SHP77 treated with DMSO at 0.1 percent for 48 hours (cell line): Measurements from ENCODE around the gene TSPAN33.

ENCODE experiments used
- DNase-seq: peaks from one replicate; lab custom pipeline; 2025; lab: John Stamatoyannopoulos, UW

TSPAN33 gene

DNA sequence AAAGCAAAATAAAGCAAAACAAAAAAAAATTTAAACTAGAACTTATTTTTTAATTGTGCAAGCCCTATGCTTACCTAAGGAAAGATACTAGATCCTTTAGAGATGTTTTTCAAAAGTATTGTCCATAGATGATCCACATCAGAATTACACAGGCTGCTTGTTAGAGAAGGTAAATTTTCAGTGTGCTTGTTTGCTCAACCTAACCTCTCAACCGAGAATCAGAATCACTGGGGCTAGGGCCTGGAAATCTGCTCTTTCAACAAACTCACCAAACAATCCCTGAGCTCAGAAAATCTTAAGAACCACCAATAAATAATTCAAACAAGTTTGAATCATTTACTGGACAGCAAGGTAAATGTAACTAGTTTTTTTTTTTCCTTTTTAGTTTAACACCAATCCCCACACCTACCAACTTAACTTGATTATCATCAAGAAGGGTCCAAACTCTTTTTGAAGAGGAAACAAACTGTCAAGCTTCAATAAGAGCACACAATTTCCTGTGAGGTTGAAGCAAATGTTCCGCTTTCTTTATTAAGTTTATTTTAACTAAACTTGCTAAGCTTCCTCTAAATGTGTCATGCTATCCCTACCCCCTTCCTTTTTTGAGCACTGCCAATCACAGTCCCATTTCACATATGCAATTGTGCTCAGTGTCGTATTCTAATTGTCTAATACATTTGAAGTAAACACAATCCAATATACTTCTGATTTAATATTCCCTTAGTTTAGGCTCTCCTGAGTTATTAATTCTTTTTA is 7.4 kb upstream of the TSPAN33 start:
- DNase-seq: no peak

DNA sequence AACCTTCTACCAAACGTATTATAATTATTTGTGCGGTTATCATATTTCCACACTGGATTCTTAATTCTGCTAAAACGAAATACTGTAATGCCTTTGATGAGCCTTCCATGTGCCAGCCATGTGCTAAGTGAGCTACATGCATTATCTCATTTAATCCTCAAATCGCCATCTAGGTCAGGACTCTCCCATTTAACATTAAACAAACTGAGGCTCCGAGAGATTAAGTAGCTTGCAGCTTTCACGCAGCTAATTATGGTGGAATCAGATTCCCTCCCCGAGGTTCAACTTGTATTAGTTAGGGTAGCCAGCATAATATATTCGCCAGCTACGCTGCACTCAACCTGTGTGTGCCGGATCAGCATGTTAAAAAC is 798 bp upstream of the TSPAN33 start:
- DNase-seq: no peak

DNA sequence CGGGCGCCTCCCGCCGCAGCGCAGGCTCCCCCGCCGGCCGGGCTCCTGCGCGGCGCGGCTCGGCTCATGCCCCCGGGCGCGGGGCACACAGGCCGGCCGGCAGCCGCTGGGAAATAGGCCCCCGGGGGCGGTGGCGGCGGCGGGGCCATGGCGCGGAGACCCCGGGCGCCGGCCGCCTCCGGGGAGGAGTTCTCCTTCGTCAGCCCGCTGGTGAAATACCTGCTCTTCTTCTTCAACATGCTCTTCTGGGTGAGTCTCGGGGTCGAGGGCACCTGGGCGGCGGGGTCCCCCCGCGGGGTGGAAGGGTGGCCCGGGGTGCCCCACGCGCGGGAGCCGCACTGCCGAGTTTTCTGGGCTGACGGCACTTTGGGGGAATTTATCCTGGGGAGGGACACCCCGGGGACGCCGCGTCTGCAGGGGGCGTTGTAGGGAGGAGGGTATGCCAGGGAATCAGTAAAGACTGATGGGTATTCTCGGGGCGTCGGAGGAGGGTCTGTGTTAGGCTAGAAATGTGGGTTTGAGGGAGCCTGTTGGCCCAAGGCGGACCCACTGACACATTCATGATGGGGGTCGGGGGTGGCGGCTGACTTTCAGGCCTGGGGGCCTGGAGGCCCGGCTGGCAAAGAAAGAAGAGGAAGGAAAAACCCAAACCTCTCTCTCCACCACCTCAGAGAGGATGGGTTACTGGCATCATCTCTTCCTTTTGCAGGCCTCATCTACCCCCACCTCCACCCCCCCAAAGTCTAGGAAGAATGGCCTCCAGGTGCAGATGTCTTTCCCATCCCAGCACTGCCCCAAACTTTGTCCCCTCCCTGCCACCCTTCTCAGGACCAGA is 544 bp downstream of the TSPAN33 start:
- no peak for DNase-seq

DNA sequence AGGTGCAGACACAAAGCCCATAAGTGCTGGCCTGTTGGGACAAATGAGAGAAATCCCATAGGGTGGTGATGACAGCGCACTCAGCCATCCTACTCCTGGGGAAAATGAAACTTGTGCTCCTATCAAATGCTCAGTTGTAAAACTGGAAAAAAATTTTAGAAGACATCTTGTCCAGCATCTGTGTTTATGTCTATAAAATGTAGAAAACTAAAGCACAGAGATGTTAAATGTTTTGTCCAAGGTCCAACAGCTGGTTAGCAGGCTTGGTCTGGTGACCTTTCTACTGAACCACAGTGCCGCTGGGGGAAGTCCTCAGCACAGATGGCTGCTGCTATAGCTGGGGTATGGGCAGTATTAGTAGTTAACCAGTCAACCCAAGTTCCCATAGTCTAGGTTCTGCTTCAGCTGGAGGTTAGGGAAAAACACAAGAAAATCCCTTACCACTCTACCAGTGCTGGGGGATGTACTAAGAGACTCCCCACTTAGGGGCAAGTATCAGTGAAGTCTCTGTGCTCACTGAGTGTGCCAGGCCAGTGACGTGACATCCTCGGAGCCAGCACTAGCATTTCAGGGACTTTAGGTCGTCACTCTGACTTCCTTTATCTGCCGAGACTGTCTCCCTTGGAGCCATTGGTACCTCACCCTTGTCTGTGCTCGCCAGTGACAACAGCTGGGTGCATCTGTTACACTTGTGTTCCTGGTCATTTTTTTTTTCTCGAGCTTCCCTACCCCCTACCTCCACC is 1.9 kb downstream of the TSPAN33 start:
- DNase-seq: no peak

GRCh38 chr7:129147731-129148130 is 3.2 kb downstream of the TSPAN33 start:
- DNase-seq: no peak

- no peak for DNase-seq
These were observed 5.0 kb downstream of the TSPAN33 start for GRCh38 chr7:129149511-129149910.

DNA sequence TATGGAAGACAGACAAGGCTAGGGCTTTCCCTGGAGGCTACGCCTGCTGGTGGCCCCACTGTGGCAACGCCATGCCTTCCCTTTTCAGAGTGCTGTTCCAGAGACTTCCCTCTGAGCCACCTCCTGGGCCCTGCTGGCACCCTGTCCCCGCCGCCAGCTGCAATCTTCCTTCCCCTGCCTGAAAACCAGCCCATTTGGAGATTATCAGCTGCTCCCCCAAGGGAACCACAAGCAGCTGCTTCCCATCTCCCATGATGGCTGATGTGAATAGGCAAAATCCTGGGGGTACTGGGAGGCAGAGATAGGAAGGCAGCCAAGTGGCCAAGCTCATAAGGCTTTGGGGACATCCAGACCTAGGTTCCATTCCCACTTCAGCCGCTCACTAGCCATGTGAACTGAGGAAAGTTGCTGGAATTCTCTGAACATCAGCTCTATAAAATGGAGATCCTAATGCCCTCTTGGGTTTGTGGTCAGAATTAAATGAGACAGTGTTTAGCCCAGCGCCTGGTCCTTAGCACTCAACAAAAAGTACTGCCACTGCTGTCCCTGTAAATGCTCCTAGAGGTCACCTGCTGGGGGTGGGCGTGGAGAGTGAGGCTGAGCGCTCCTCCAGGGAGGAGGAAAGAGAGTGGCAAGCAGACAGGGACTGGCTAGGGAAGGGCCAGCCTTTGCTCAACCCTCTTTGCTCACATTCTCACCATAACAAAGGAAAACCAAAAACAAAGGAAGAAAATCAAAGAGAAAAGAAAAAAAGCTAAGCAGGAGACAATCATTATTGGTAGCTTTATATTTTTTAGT is 5.9 kb downstream of the TSPAN33 start:
- DNase-seq: no peak

- no peak for DNase-seq
These were observed 13.1 kb downstream of the TSPAN33 start for GRCh38 chr7:129157651-129158050.

DNA sequence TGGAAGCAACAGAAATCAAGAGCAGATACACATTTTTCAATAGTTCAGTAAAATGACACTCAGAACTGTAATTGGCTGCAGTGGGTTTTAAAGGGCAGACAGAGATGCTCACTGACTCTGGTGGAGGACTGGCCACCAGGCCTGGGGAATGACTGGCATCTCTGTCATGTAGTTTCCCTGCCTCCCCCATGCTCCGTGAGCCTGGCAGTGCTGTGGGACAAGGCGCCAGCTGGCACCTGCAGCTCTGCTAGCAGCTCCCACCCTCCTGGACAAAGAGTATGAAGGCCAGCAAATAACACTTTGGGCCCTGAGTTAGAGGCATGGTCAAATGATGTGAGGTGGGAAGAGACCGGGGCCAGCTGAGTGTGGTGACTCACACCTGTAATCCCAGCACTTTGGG is 15.0 kb downstream of the TSPAN33 start:
- DNase-seq: no peak

- no peak for DNase-seq
These were observed 15.8 kb downstream of the TSPAN33 start for GRCh38 chr7:129160161-129160905.

GRCh38 chr7:129161524-129162225 is 17.2 kb downstream of the TSPAN33 start:
- no peak for DNase-seq

DNA sequence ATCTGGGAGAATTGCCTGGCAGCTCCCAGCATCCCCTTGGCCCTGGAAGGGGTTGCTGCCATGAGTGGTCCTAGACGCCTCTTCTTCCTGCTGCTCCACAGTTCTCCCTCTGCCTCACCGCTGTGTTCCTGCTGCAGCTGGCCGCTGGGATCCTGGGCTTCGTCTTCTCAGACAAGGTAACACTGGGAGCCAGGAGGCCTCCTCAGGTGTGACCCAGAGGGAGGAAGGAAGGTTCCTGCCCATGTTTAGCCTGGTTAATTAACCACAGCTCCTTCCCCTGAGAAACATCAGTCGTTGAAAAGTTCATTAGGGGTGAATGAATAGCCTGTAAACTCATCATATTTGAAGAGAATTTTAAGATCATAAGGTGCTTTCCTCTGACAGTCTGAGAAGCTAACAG is 18.2 kb downstream of the TSPAN33 start:
- DNase-seq: no peak

DNA sequence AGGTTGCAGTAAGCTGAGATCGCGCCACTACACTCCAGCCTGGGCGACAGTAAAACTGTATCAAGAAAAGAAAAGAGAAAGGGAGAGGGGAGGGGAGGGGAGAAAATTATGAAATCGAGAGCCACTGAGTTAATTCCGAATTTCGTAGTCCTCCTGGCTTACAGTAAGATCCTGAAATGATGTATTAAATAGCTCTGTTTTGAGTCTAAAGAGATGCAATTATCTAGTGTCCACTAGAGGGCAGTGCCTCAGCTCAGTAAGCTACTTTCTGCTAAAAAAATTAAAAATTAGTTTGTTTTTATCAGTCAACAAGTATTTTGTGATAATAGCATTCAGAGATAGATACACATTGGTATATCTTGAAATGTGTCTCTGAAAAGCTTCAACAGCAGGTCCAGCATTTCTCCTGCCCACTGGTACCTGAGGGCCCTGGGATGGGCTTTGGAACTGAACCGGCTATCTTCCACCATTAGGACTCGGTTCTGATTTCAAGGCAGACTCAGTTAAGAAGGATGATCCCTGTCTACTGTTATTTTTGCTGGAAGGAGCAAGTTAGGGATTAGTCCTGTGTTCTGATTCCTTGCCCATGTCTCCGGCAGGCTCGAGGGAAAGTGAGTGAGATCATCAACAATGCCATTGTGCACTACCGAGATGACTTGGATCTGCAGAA is 19.5 kb downstream of the TSPAN33 start:
- no peak for DNase-seq

GRCh38 chr7:129166745-129167144 is 22.2 kb downstream of the TSPAN33 start:
- DNase-seq: no peak

- no peak for DNase-seq
These were observed 23.3 kb downstream of the TSPAN33 start for GRCh38 chr7:129167817-129168216.

- DNase-seq: no peak
These were observed 23.9 kb downstream of the TSPAN33 start for GRCh38 chr7:129168231-129169021.

- no peak for DNase-seq
These were observed 24.7 kb downstream of the TSPAN33 start for GRCh38 chr7:129169171-129169671.

DNA sequence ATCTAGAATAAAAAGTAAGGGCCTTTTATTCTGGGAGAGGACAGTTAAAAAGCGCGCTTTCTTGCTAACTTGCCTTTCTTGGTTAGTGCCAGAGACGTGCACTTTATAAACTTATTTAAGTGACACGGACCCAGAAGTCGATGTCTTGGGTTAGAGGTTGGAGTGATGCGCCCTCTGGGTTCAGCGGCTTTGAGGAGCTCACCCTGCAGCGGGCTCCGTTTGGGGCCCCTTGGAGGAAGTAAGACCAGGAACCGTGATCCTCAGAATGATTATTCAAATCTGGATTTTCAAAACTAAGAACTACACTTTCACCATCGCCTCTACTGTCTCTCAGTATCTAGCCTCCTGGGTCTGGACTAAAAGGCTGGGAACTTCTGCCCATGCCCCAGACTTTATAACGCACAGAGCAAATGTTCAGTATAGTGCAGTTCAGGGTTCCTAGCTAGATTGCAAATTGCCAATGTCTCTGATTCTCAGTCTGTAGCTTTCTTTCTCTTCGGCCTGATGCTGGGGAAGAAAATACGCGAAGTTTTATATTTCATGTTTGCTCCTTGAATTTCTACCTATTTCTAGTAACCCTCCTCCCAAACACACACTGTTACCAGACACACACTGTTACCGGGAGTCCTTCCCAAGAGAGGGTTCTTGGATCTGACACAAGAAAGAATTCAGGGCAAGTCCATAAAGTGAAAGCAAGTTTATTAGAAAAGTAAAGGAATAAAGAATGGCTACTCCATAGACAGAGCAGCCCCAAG is 25.4 kb downstream of the TSPAN33 start:
- DNase-seq: no peak
